8988T (cell line): ENCODE results near the gene GINS1.
"Not testable (repeated sequence)": the region's sequence is repeated elsewhere in the genome, so short reads cannot be mapped to it uniquely, and the experiment has no call there.

Experiments
- DNase-seq: peaks from one replicate; pipeline ENCODE4 v3.0.0; 2011

GINS1 gene

GRCh38 chr20:25390538-25391528 lies 16.6 kb upstream of the GINS1 start, which contains the start of gene ABHD12:
Gene ABHD12, minus strand, starts transcription at chr20:25390835. Its CDS starts 132 bp downstream, at chr20:25390703.
- peak; percentile 93 for DNase-seq

GRCh38 chr20:25394276-25394675 lies 13.2 kb upstream of the GINS1 start:
- no peak for DNase-seq

GRCh38 chr20:25394996-25395395 lies 12.5 kb upstream of the GINS1 start:
- DNase-seq, result no peak

GRCh38 chr20:25397096-25397495 lies 10.4 kb upstream of the GINS1 start:
- DNase-seq, result no peak

GRCh38 chr20:25397821-25398220 lies 9.7 kb upstream of the GINS1 start:
- DNase-seq, result no peak

- no peak for DNase-seq
Observed at GRCh38 chr20:25398376-25399036, 9.0 kb upstream of the GINS1 start.

GRCh38 chr20:25399037-25399430 lies 8.4 kb upstream of the GINS1 start:
- DNase-seq, result no peak

- not testable (repeated sequence) for DNase-seq
Observed at GRCh38 chr20:25400291-25400732, 7.2 kb upstream of the GINS1 start.

GRCh38 chr20:25402583-25402982 lies 4.9 kb upstream of the GINS1 start:
- DNase-seq, result no peak

- no peak for DNase-seq
Observed at GRCh38 chr20:25408170-25408547, 686 bp downstream of the GINS1 start.

- no peak for DNase-seq
Observed at GRCh38 chr20:25408890-25409289, 1.4 kb downstream of the GINS1 start.

- no peak for DNase-seq
Observed at GRCh38 chr20:25418776-25419175, 11.3 kb downstream of the GINS1 start.

GRCh38 chr20:25421102-25421501 lies 13.6 kb downstream of the GINS1 start:
- DNase-seq, result no peak

GRCh38 chr20:25422032-25422431 lies 14.6 kb downstream of the GINS1 start:
- DNase-seq, result no peak

- DNase-seq, result no peak
Observed at GRCh38 chr20:25424536-25424935, 17.1 kb downstream of the GINS1 start.

GRCh38 chr20:25437153-25437581 lies 29.7 kb downstream of the GINS1 start:
- DNase-seq, result no peak

GRCh38 chr20:25439328-25439727 lies 31.9 kb downstream of the GINS1 start:
- no peak for DNase-seq

GRCh38 chr20:25444556-25444955 lies 37.1 kb downstream of the GINS1 start:
- no peak for DNase-seq

GRCh38 chr20:25447671-25448070 lies 40.2 kb downstream of the GINS1 start:
- no peak for DNase-seq

- no peak for DNase-seq
Observed at GRCh38 chr20:25452333-25452732, 44.9 kb downstream of the GINS1 start.

- DNase-seq, result no peak
Observed at GRCh38 chr20:25453035-25453810, 45.8 kb downstream of the GINS1 start.

- DNase-seq, result no peak
Observed at GRCh38 chr20:25454153-25454900, 46.9 kb downstream of the GINS1 start.
